B cell (primary cell): ENCODE measurements around the gene MMP11. TPM values are rescaled to one million over a fixed set of nuclear protein-coding genes. Genes with fewer than 3 reads are reported as not detected.
A peak's percentile ranks its signal among the peaks of the same experiment; 100 is the strongest.

Source experiments
- ATAC-seq: fragments of 200-7000 bp; cut with Tn5 transposase; one replicate; pipeline ENCODE4 v1.10.0; 2021; ENCODE audit warnings: low read depth, mild to moderate bottlenecking, moderate number of reproducible peaks, moderate library complexity
- CTCF ChIA-PET: fragments of 350-600 bp; sonication (Branson Sonifier 250); formaldehyde crosslinking; loops from one replicate; lab custom pipeline; 2021; ENCODE audit warnings: antibody characterized with exemption, inconsistent platforms; lab: Charles Lee
- POLR2A ChIA-PET: fragments of 350-600 bp; sonication (Branson Sonifier 250); formaldehyde crosslinking; loops from one replicate; lab custom pipeline; 2021; ENCODE audit warnings: antibody characterized with exemption; lab: Charles Lee
- DNase-seq: peaks from one replicate; pipeline ENCODE4 v3.0.0; 2013
- H2AFZ ChIP-seq: 2 replicates; pipeline ENCODE4 v1.6.1; 2012; ENCODE audit warnings: mild to moderate bottlenecking, low read depth, low read length; ENCODE audit not compliant: insufficient read depth, poor library complexity, severe bottlenecking
- H3K27ac ChIP-seq, 2 donors: 1 replicate in 1 of 2; 2 replicates in 1 of 2; pipeline ENCODE4 v1.5.1; 2012 to 2013; ENCODE audit warnings: low read length in 2 of 2, mild to moderate bottlenecking in 2 of 2, moderate library complexity in 1 of 2
- H3K27me3 ChIP-seq, 4 experiments: fragments of 200-600 bp in 1 of 4; sonication (generic) in 1 of 4; replicated peaks in 1 of 4; 1 replicate in 2 of 4; 2 replicates in 2 of 4; pipeline versions ENCODE4 v1.6.1 to v1.7.0; 2013 to 2016; ENCODE audit warnings: low read length in 3 of 4, mild to moderate bottlenecking in 2 of 4, mixed read lengths in 1 of 4, moderate library complexity in 1 of 4; ENCODE audit not compliant: insufficient read depth in 4 of 4, control insufficient read depth in 3 of 4; ENCODE audit errors: control extremely low read depth in 1 of 4
- H3K36me3 ChIP-seq, 2 experiments: replicated peaks in 1 of 2; 1 replicate in 1 of 2; 2 replicates in 1 of 2; pipeline versions ENCODE4 v1.6.1 to v1.7.1; 2013; ENCODE audit warnings: low read length in 1 of 2; ENCODE audit not compliant: insufficient read depth in 2 of 2, control insufficient read depth in 1 of 2; ENCODE audit errors: control extremely low read depth in 1 of 2, extremely low read depth in 1 of 2
- H3K4me1 ChIP-seq, 2 donors: fragments of 200-600 bp in 1 of 2; sonication (generic) in 1 of 2; 1 replicate in 1 of 2; 2 replicates in 1 of 2; pipeline versions ENCODE4 v1.5.1 to v1.6.1; 2013 to 2017; ENCODE audit warnings: low read length in 2 of 2; ENCODE audit not compliant: control insufficient read depth in 2 of 2, insufficient read depth in 2 of 2
- H3K4me2 ChIP-seq: replicated peaks from 2 replicates; pipeline ENCODE3; 2012; ENCODE audit warnings: mild to moderate bottlenecking, low read depth, low read length; ENCODE audit not compliant: poor library complexity, severe bottlenecking
- H3K4me3 ChIP-seq, 5 experiments: fragments of 200-600 bp in 1 of 5; sonication (generic) in 1 of 5; 1 replicate in 3 of 5; 2 replicates in 2 of 5; pipeline versions ENCODE4 v1.5.1 to v1.7.0; 2011 to 2016; ENCODE audit warnings: low read length in 4 of 5, mild to moderate bottlenecking in 4 of 5, low read depth in 2 of 5, control low read depth in 1 of 5, moderate library complexity in 1 of 5; ENCODE audit not compliant: insufficient read depth in 1 of 5; ENCODE audit errors: control extremely low read depth in 1 of 5, extremely low read depth in 1 of 5
- H3K79me2 ChIP-seq: fragments of 200-600 bp; sonication (generic); one replicate; pipeline ENCODE4 v1.6.0; 2016; ENCODE audit warnings: low read length; ENCODE audit not compliant: control insufficient read depth, insufficient read depth
- H3K9ac ChIP-seq: fragments of 200-600 bp; sonication (generic); 2 replicates; pipeline ENCODE4 v1.6.1; 2017; ENCODE audit warnings: mild to moderate bottlenecking, low read length, moderate library complexity
- H3K9me3 ChIP-seq, 3 donors: one replicate each; pipeline versions ENCODE4 v1.6.1 to v1.7.1; 2013; ENCODE audit warnings: low read length in 2 of 3; ENCODE audit not compliant: control insufficient read depth in 2 of 3, insufficient read depth in 1 of 3; ENCODE audit errors: control extremely low read depth in 1 of 3
- H4K20me1 ChIP-seq: 2 replicates; pipeline ENCODE4 v1.6.0; 2012; ENCODE audit warnings: mild to moderate bottlenecking, low read length; ENCODE audit not compliant: insufficient read depth, control insufficient read depth, poor library complexity, severe bottlenecking
- H3K27ac Mint-ChIP-seq: one replicate; pipeline ENCODE4 v1.8.0; 2021; ENCODE audit warnings: mixed read lengths
- H3K27me3 Mint-ChIP-seq: one replicate; pipeline ENCODE4 v1.8.0; 2021; ENCODE audit warnings: mixed read lengths
- H3K4me1 Mint-ChIP-seq: one replicate; pipeline ENCODE4 v1.8.0; 2021; ENCODE audit warnings: mixed read lengths
- H3K4me3 Mint-ChIP-seq: one replicate; pipeline ENCODE4 v1.8.0; 2021; ENCODE audit warnings: mixed read lengths
- H3K9me3 Mint-ChIP-seq: one replicate; pipeline ENCODE4 v1.8.0; 2022; ENCODE audit warnings: mixed read lengths; ENCODE audit not compliant: insufficient read depth
- CTCF ChIP-seq: fragments of 200-600 bp; IDR thresholded peaks from one replicate; pipeline ENCODE4 v1.8.0; 2022; ENCODE audit warnings: antibody characterized with exemption, mild to moderate bottlenecking
- EZH2 ChIP-seq: IDR thresholded peaks from 2 replicates; pipeline ENCODE4 v1.6.1; 2012; ENCODE audit warnings: borderline replicate concordance, low read depth, mild to moderate bottlenecking, moderate library complexity, low read length; ENCODE audit not compliant: insufficient read depth, poor library complexity, severe bottlenecking
- WGBS: methylation state at CpG from one replicate; pipeline ENCODE4 v1.1.5; 2013; ENCODE audit warnings: missing lambda C conversion rate; ENCODE audit not compliant: insufficient coverage; 5-methylcytosine and 5-hydroxymethylcytosine counted together
- intact Hi-C: fragments of 100-400 bp; cut with micrococcal nuclease; formaldehyde crosslinking; loops from one replicate; pipeline ENCODE4 v1.10.0; 2022
- polyA plus RNA-seq: library from polyadenylated mRNA; depleted of rRNA; stranded (reverse); fragments of >200 nt; gene quantifications from 2 replicates; pipeline ENCODE4 v1.2.3, GENCODE V29; 2012
- total RNA-seq, 2 donors: library from RNA; stranded (reverse); fragments of 120-200 nt in 1 of 2; gene quantifications; 1 replicate in 1 of 2; 2 replicates in 1 of 2; pipeline versions ENCODE4 v1.2.3 to v1.2.4, GENCODE V29; 2013 to 2022

Gene MMP11
- total and polyA plus RNA-seq, 2 donors (not counting 1 experiment from before 2014, with no cell fraction given): 11.6 to 19.0 TPM

- Mint-ChIP-seq H3K4me3 (peak overlapping the region; percentile 89), H3K27ac (peak overlapping the region; percentile 84), H3K4me1 (peaks cover 71% of the 10 kb centered on the region), H3K9me3 (no peaks in the 10 kb centered on the region), H3K27me3 (no peaks in the 10 kb centered on the region)
- TF ChIP-seq CTCF (no peak), EZH2 (no peak)
- H3K9ac ChIP-seq: peak overlapping the region; percentile 74
- no peak for ATAC-seq
- H3K27ac ChIP-seq: peak overlapping the region; percentile 80 to 89
- no peak for DNase-seq
- H4K20me1 ChIP-seq: peaks cover 14% of the 10 kb centered on the region
- intact Hi-C loops: loop anchor here (1.0 to 5.0 kb wide), 3 partner anchors 15 to 225 kb away; no protein-coding TSS in a partner anchor
- H3K4me3 ChIP-seq: peak overlapping the region; percentile 3 to 87 (median 81)
- ChIA-PET CTCF (interaction anchor here (0.7 to 12.8 kb wide), 6 partner anchors 13 to 90 kb away, joined by 3 to 188 read pairs (median 13); partner anchors contain the start of genes SLC2A11, VPREB3 and ZNF70), POLR2A (interaction anchor here (1.0 to 14.3 kb wide), 4 partner anchors 8 to 90 kb away, joined by 4 to 174 read pairs (median 12); partner anchors contain the start of genes SLC2A11, VPREB3 and ZNF70)
- peak overlapping the region; percentile 84 for H2AFZ ChIP-seq
- H3K4me2 ChIP-seq: peak overlapping the region; percentile 98
- H3K9me3 ChIP-seq: no peaks in the 10 kb centered on the region
- WGBS: 13% methylated on average over 14 of the region's 27 CpGs
- H3K27me3 ChIP-seq: no peaks in the 10 kb centered on the region
- H3K79me2 ChIP-seq: peaks cover 27% of the 10 kb centered on the region
- peaks cover 66 to 91% of the 10 kb centered on the region in 2 donors for H3K4me1 ChIP-seq
- H3K36me3 ChIP-seq: no peaks in the 10 kb centered on the region
Measured at GRCh38 chr22:23767303-23767672, 5.4 kb upstream of the MMP11 start.
